Measurements from ENCODE around the gene PLPPR4. TPM values are rescaled to one million over a fixed set of nuclear protein-coding genes. Genes with fewer than 3 reads are reported as not detected.

PLPPR4 gene
- total and polyA plus RNA-seq, 2 of the 4 experiments (the other 2 are of a cell fraction) = 4.5 to 7.0 TPM

DNA sequence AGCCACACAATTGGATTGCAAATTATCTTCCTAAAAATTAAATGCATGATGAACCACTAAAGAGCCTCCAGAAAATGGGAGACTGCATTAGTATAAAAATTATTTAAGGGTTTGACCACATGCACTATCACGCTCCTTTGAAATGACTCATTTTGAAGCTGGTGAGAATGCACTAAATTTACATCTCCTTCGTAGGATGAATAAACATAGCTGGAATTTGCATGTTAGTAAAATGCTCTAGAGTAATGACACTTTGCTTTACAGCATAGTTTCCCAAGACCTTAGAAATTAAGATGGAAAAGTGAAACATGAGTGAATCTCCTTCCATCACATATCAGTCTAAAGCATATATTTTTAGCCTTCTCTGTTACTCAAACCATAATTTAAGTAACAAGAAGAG is 2.4 kb downstream of the PLPPR4 start:
- Histone ChIP-seq H4K5ac (ENCODE audit: low read depth, low read length) (peak overlapping the region; percentile 59; the same call in 1 of the 2 replicates), H3K4ac (ENCODE audit: low read depth, low read length) (peak overlapping the region; percentile 97; the same call in 1 of the 2 replicates), H3K4me1 (ENCODE audit: control insufficient read depth, insufficient read depth, low read length) (peaks cover 14% of the 10 kb centered on the region), H3K27ac (ENCODE audit: insufficient read depth, low read length) (no peak overlapping the region), H3K79me1 (ENCODE audit: low read depth in 1 of 2, low read length in 2 of 2) (peaks cover 0 to 24% of the 10 kb centered on the region in 2 experiments; a peak in 2 of 4 replicates), H3K23ac (ENCODE audit: low read depth, low read length) (peak overlapping the region; percentile 93), H4K20me1 (ENCODE audit: insufficient read depth, low read length) (no peaks in the 10 kb centered on the region), H3K18ac (ENCODE audit: low read depth, low read length) (peak overlapping the region; percentile 80), H3K27me3 (ENCODE audit: control insufficient read depth, insufficient read depth, low read length) (no peaks in the 10 kb centered on the region), H3K36me3 (ENCODE audit: control insufficient read depth, insufficient read depth, low read length) (no peaks in the 10 kb centered on the region), H3K4me2 (ENCODE audit: low read depth, low read length) (peak overlapping the region; percentile 68; the same call in 1 of the 2 replicates), H2BK15ac (ENCODE audit: low read depth, low read length) (peak overlapping the region; percentile 81; the same call in 1 of the 3 replicates), H2BK20ac (ENCODE audit: low read depth, low read length) (peak overlapping the region; percentile 99), H3K4me3 (ENCODE audit: insufficient read depth, low read depth, low read length) (no peak overlapping the region), H2AFZ (replicated peaks; ENCODE audit: low read length, poor library complexity) (no peak overlapping the region), H2BK5ac (ENCODE audit: low read depth, low read length, poor library complexity, severe bottlenecking) (peak overlapping the region; percentile 95), H2BK120ac (ENCODE audit: low read depth, low read length) (peak overlapping the region; percentile 98), H3K56ac (ENCODE audit: extremely low read depth, insufficient read depth, low read length) (peak overlapping the region; percentile 73; the same call in 1 of the 2 replicates), H2AK9ac (replicated peaks; ENCODE audit: low read depth, low read length, poor library complexity) (no peak overlapping the region), H3K9me3 (ENCODE audit: control insufficient read depth, insufficient read depth, low read length) (no peaks in the 10 kb centered on the region), H3K14ac (replicated peaks; ENCODE audit: low read depth, low read length) (peak overlapping the region; percentile 97), H4K8ac (ENCODE audit: low read depth in 2 of 2, low read length in 2 of 2) (peak overlapping the region in 1 of 2 experiments; percentile 86; a peak in 2 of 4 replicates), H3K9ac (ENCODE audit: low read depth, low read length) (no peak overlapping the region), H4K91ac (ENCODE audit: insufficient read depth, low read depth, low read length) (peak overlapping the region; percentile 95), H3K9me1 (ENCODE audit: insufficient read depth, low read length) (peaks cover 8% of the 10 kb centered on the region), H2AK5ac (ENCODE audit: low read depth, low read length) (peak overlapping the region; percentile 71; the same call in 1 of the 2 replicates)
- DNase-seq (peak; percentile 96), ATAC-seq (ENCODE audit: low read depth) (peak; percentile 76)
- POLR2A ChIA-PET (ENCODE audit: unreplicated experiment) = no interaction called here
- TF ChIP-seq, protein P1, sequence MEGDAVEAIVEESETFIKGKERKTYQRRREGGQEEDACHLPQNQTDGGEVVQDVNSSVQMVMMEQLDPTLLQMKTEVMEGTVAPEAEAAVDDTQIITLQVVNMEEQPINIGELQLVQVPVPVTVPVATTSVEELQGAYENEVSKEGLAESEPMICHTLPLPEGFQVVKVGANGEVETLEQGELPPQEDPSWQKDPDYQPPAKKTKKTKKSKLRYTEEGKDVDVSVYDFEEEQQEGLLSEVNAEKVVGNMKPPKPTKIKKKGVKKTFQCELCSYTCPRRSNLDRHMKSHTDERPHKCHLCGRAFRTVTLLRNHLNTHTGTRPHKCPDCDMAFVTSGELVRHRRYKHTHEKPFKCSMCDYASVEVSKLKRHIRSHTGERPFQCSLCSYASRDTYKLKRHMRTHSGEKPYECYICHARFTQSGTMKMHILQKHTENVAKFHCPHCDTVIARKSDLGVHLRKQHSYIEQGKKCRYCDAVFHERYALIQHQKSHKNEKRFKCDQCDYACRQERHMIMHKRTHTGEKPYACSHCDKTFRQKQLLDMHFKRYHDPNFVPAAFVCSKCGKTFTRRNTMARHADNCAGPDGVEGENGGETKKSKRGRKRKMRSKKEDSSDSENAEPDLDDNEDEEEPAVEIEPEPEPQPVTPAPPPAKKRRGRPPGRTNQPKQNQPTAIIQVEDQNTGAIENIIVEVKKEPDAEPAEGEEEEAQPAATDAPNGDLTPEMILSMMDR (conservative IDR thresholded peaks at IDR 0.05; ENCODE audit: low read depth, low read length) = no peak
- TF ChIP-seq CEBPB (IDR thresholded peaks at IDR 0.05; ENCODE audit: low read depth, low read length) (peak; percentile 71), FOS (IDR thresholded peaks at IDR 0.05; ENCODE audit: low read depth, low read length) (peak; percentile 90), BHLHE40 (IDR thresholded peaks at IDR 0.05; ENCODE audit: low read depth, low read length) (0 out of 2 replicates have a peak, but pooled peaks have one; percentile 28), MXI1 (IDR thresholded peaks at IDR 0.05; ENCODE audit: borderline replicate concordance, low read depth, low read length) (no peak), MAZ (IDR thresholded peaks at IDR 0.05; ENCODE audit: borderline replicate concordance, low read depth, low read length) (no peak), CHD1 (IDR thresholded peaks at IDR 0.05; ENCODE audit: low read depth, low read length) (no peak), NFE2L2 (IDR thresholded peaks at IDR 0.05; ENCODE audit: low read depth, low read length) (no peak), RAD21 (IDR thresholded peaks at IDR 0.05; ENCODE audit: low read length) (no peak), POLR2A (IDR thresholded peaks at IDR 0.05; ENCODE audit: low read depth, low read length) (no peak), RFX5 (IDR thresholded peaks at IDR 0.05; ENCODE audit: low read depth, low read length) (no peak), SMC3 (IDR thresholded peaks at IDR 0.05; ENCODE audit: low read depth, low read length) (no peak), RCOR1 (IDR thresholded peaks at IDR 0.05; ENCODE audit: insufficient replicate concordance, low read length) (no peak), MAFK (IDR thresholded peaks at IDR 0.05; ENCODE audit: low read depth, low read length) (peak; percentile 31; the same call in 1 of the 2 replicates)
- TF ChIP-seq, protein P2, sequence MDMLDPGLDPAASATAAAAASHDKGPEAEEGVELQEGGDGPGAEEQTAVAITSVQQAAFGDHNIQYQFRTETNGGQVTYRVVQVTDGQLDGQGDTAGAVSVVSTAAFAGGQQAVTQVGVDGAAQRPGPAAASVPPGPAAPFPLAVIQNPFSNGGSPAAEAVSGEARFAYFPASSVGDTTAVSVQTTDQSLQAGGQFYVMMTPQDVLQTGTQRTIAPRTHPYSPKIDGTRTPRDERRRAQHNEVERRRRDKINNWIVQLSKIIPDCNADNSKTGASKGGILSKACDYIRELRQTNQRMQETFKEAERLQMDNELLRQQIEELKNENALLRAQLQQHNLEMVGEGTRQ (IDR thresholded peaks at IDR 0.05; ENCODE audit: low read depth, low read length) = peak; percentile 32; the same call in 1 of the 2 replicates
- TF ChIP-seq, protein P3, sequence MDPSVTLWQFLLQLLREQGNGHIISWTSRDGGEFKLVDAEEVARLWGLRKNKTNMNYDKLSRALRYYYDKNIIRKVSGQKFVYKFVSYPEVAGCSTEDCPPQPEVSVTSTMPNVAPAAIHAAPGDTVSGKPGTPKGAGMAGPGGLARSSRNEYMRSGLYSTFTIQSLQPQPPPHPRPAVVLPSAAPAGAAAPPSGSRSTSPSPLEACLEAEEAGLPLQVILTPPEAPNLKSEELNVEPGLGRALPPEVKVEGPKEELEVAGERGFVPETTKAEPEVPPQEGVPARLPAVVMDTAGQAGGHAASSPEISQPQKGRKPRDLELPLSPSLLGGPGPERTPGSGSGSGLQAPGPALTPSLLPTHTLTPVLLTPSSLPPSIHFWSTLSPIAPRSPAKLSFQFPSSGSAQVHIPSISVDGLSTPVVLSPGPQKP (IDR thresholded peaks at IDR 0.05; ENCODE audit: borderline replicate concordance, low read depth, low read length) = no peak
- intact Hi-C loops (cut with micrococcal nuclease) (loop anchor here (5.0 kb wide), 2 partner anchors 181 to 416 kb away; no protein-coding TSS in a partner anchor), in situ Hi-C loops (cut with MboI; ENCODE audit: low sequenced_read_pairs) (no loop called here), dilution Hi-C loops (cut with HindIII; ENCODE audit: low sequenced_read_pairs, unreplicated experiment) (no loop called here)
- BruUV-seq (replicated peaks) = no TSS peak
- CTCF ChIA-PET = interaction anchor here (0.6 to 0.7 kb wide), 2 partner anchors 58 to 345 kb away, joined by 3 read pairs; no protein-coding TSS in a partner anchor
- no CpG with 5 or more reads among the region's 2 CpGs for WGBS, 2 experiments (ENCODE audit: extremely low coverage in 2 of 2, insufficient read length in 1 of 2)

All from IMR-90 (cell line).